Astrocyte (in vitro differentiated cells and primary cell): Measurements from ENCODE around the gene OOEP. TPM values are rescaled to one million over a fixed set of nuclear protein-coding genes. Genes with fewer than 3 reads are reported as not detected.

ENCODE experiments used
- DNase-seq: peaks from one replicate; pipeline ENCODE4 v3.0.0-alpha.2; 2010; ENCODE audit warnings: low read depth
- FAIRE-seq: peaks from 2 replicates; lab custom pipeline; 2011; peaks lifted over from hg19 to GRCh38; lab: Jason Lieb, UNC
- H2AFZ ChIP-seq: 2 replicates; pipeline ENCODE4 v1.6.0; 2012; ENCODE audit warnings: low read depth, low read length, inconsistent platforms
- H3K27ac ChIP-seq: 2 replicates; pipeline ENCODE4 v1.5.1; 2011; ENCODE audit warnings: low read depth, low read length, inconsistent platforms
- H3K27me3 ChIP-seq: 2 replicates; pipeline ENCODE4 v1.6.0; 2011; ENCODE audit warnings: low read length, inconsistent platforms; ENCODE audit not compliant: insufficient read depth
- H3K36me3 ChIP-seq: 2 replicates; pipeline ENCODE4 v1.5.1; 2011; ENCODE audit warnings: low read length, inconsistent platforms; ENCODE audit not compliant: insufficient read depth
- H3K4me1 ChIP-seq: 2 replicates; pipeline ENCODE4 v1.5.1; 2011; ENCODE audit warnings: low read length, inconsistent platforms; ENCODE audit not compliant: insufficient read depth
- H3K4me2 ChIP-seq: 2 replicates; pipeline ENCODE4 v1.6.0; 2012; ENCODE audit warnings: low read length, inconsistent platforms
- H3K4me3 ChIP-seq: 2 replicates; pipeline ENCODE4 v1.5.1; 2011; ENCODE audit warnings: low read depth, mild to moderate bottlenecking, low read length, inconsistent platforms; ENCODE audit not compliant: insufficient read depth
- H3K79me2 ChIP-seq: 2 replicates; pipeline ENCODE4 v1.6.0; 2012; ENCODE audit warnings: mild to moderate bottlenecking, low read length, inconsistent platforms; ENCODE audit not compliant: insufficient read depth
- H3K9ac ChIP-seq: 2 replicates; pipeline ENCODE4 v1.6.0; 2012; ENCODE audit warnings: mild to moderate bottlenecking, low read length, inconsistent platforms
- H3K9me3 ChIP-seq: 2 replicates; pipeline ENCODE4 v1.5.1; 2012; ENCODE audit warnings: low read depth, mild to moderate bottlenecking, low read length, inconsistent platforms; ENCODE audit not compliant: insufficient read depth
- H4K20me1 ChIP-seq: 2 replicates; pipeline ENCODE4 v1.6.0; 2012; ENCODE audit warnings: low read length, inconsistent platforms; ENCODE audit not compliant: insufficient read depth
- H3K27ac Mint-ChIP-seq: one replicate; pipeline ENCODE4 v1.8.0; 2021; ENCODE audit warnings: mild to moderate bottlenecking, mixed read lengths; ENCODE audit not compliant: unreplicated experiment
- H3K27me3 Mint-ChIP-seq: one replicate; pipeline ENCODE4 v1.8.0; 2021; ENCODE audit warnings: low read depth, mixed read lengths; ENCODE audit not compliant: unreplicated experiment
- H3K36me3 Mint-ChIP-seq: one replicate; pipeline ENCODE4 v1.8.0; 2021; ENCODE audit warnings: low read depth, mixed read lengths; ENCODE audit not compliant: unreplicated experiment
- H3K4me1 Mint-ChIP-seq: one replicate; pipeline ENCODE4 v1.8.0; 2021; ENCODE audit warnings: low read depth, mixed read lengths; ENCODE audit not compliant: unreplicated experiment
- H3K4me3 Mint-ChIP-seq: one replicate; pipeline ENCODE4 v1.8.0; 2021; ENCODE audit warnings: mild to moderate bottlenecking, moderate library complexity, mixed read lengths; ENCODE audit not compliant: unreplicated experiment
- H3K9me3 Mint-ChIP-seq: one replicate; pipeline ENCODE4 v1.8.0; 2021; ENCODE audit warnings: mild to moderate bottlenecking, mixed read lengths; ENCODE audit not compliant: unreplicated experiment
- CTCF ChIP-seq: IDR thresholded peaks from 2 replicates; pipeline ENCODE4 v1.5.1; 2011; ENCODE audit warnings: low read depth, mild to moderate bottlenecking, inconsistent platforms, low read length, moderate library complexity; ENCODE audit not compliant: insufficient read depth
- EZH2 ChIP-seq: IDR thresholded peaks from 2 replicates; pipeline ENCODE4 v1.6.1; 2012; ENCODE audit warnings: mild to moderate bottlenecking, low read length, inconsistent platforms; ENCODE audit not compliant: insufficient read depth
- total RNA-seq: library from RNA; stranded (reverse); gene quantifications from 2 replicates; pipeline ENCODE4 v1.2.1, GENCODE V29; 2021

OOEP gene
- total RNA-seq, 1 donor from 2014 or later: not detected

GRCh38 chr6:73329201-73329600 lies 40.5 kb downstream of the OOEP start:
- Mint-ChIP-seq H3K27me3 (peaks cover 5% of the 10 kb centered on the region), H3K4me3 (no peak overlapping the region), H3K9me3 (no peaks in the 10 kb centered on the region), H3K4me1 (no peaks in the 10 kb centered on the region), H3K27ac (no peak overlapping the region), H3K36me3 (no peaks in the 10 kb centered on the region)
- no peaks in the 10 kb centered on the region for H3K4me1 ChIP-seq
- no peak for TF ChIP-seq CTCF
- TF ChIP-seq EZH2: no peak
- no peaks in the 10 kb centered on the region for H3K36me3 ChIP-seq
- H3K9ac ChIP-seq: no peak overlapping the region
- no peak overlapping the region for H3K4me2 ChIP-seq
- H3K27me3 ChIP-seq: peaks cover 7% of the 10 kb centered on the region
- H4K20me1 ChIP-seq: no peaks in the 10 kb centered on the region
- DNase-seq (no peak), FAIRE-seq (no peak)
- no peak overlapping the region for H2AFZ ChIP-seq
- H3K4me3 ChIP-seq: no peak overlapping the region
- H3K27ac ChIP-seq: no peak overlapping the region
- H3K79me2 ChIP-seq: no peaks in the 10 kb centered on the region
- no peaks in the 10 kb centered on the region for H3K9me3 ChIP-seq

- Histone ChIP-seq H3K9ac (no peak overlapping the region), H3K27me3 (peaks cover 7% of the 10 kb centered on the region), H3K9me3 (no peaks in the 10 kb centered on the region), H3K4me3 (no peak overlapping the region), H3K79me2 (no peaks in the 10 kb centered on the region), H3K4me2 (no peak overlapping the region), H3K36me3 (no peaks in the 10 kb centered on the region), H3K4me1 (no peaks in the 10 kb centered on the region), H4K20me1 (no peaks in the 10 kb centered on the region), H3K27ac (no peak overlapping the region), H2AFZ (no peak overlapping the region)
- FAIRE-seq (no peak), DNase-seq (no peak)
- H3K27ac Mint-ChIP-seq: no peak overlapping the region
- H3K9me3 Mint-ChIP-seq: no peaks in the 10 kb centered on the region
- no peak overlapping the region for H3K4me3 Mint-ChIP-seq
- peaks cover 5% of the 10 kb centered on the region for H3K27me3 Mint-ChIP-seq
- TF ChIP-seq CTCF: no peak
- TF ChIP-seq EZH2: no peak
- H3K36me3 Mint-ChIP-seq: no peaks in the 10 kb centered on the region
- H3K4me1 Mint-ChIP-seq: no peaks in the 10 kb centered on the region
Measured at GRCh38 chr6:73328790-73329189, 40.9 kb downstream of the OOEP start.

GRCh38 chr6:73325656-73326055 lies 44.0 kb downstream of the OOEP start:
- Histone ChIP-seq H3K9me3 (no peaks in the 10 kb centered on the region), H2AFZ (no peak overlapping the region), H3K27me3 (no peaks in the 10 kb centered on the region), H3K4me3 (no peak overlapping the region), H4K20me1 (no peaks in the 10 kb centered on the region), H3K4me2 (no peak overlapping the region), H3K36me3 (no peaks in the 10 kb centered on the region), H3K4me1 (no peaks in the 10 kb centered on the region), H3K27ac (no peak overlapping the region), H3K9ac (no peak overlapping the region), H3K79me2 (no peaks in the 10 kb centered on the region)
- Mint-ChIP-seq H3K36me3 (no peaks in the 10 kb centered on the region), H3K27me3 (no peaks in the 10 kb centered on the region), H3K27ac (no peak overlapping the region), H3K9me3 (peaks cover 4% of the 10 kb centered on the region), H3K4me1 (no peaks in the 10 kb centered on the region), H3K4me3 (no peak overlapping the region)
- no peak for TF ChIP-seq CTCF
- no peak for TF ChIP-seq EZH2
- FAIRE-seq (no peak), DNase-seq (no peak)
